Hepatocyte (in vitro differentiated cells): ENCODE results near the gene MARCHF3. TPM values are rescaled to one million over a fixed set of nuclear protein-coding genes. Genes with fewer than 3 reads are reported as not detected.
"Not testable (repeated sequence)": the region's sequence is repeated elsewhere in the genome, so short reads cannot be mapped to it uniquely, and the experiment has no call there.

Source experiments
- DNase-seq: peaks from one replicate; pipeline ENCODE4 v3.0.0-alpha.2; 2016; ENCODE audit warnings: low spot score
- H2AFZ ChIP-seq: fragments of 200-600 bp; sonication (generic); 2 replicates; pipeline ENCODE4 v1.6.0; 2016; ENCODE audit warnings: antibody characterized with exemption, mild to moderate bottlenecking
- H3K27ac ChIP-seq: fragments of 200-600 bp; sonication (generic); 2 replicates; pipeline ENCODE4 v1.5.1; 2016; ENCODE audit warnings: mild to moderate bottlenecking
- H3K27me3 ChIP-seq: fragments of 200-600 bp; sonication (generic); 2 replicates; pipeline ENCODE4 v1.6.1; 2016
- H3K36me3 ChIP-seq: fragments of 200-600 bp; sonication (generic); replicated peaks from 2 replicates; pipeline ENCODE4 v1.5.1; 2016; ENCODE audit warnings: low read depth; ENCODE audit not compliant: insufficient read depth
- H3K4me1 ChIP-seq: fragments of 200-600 bp; sonication (generic); 2 replicates; pipeline ENCODE4 v1.5.1; 2016; ENCODE audit warnings: mild to moderate bottlenecking, moderate library complexity; ENCODE audit not compliant: insufficient read depth
- H3K4me2 ChIP-seq: fragments of 200-600 bp; sonication (generic); 2 replicates; pipeline ENCODE4 v1.6.0; 2016
- H3K4me3 ChIP-seq: fragments of 200-600 bp; sonication (generic); 2 replicates; pipeline ENCODE4 v1.5.1; 2016; ENCODE audit warnings: mild to moderate bottlenecking
- H3K79me2 ChIP-seq: fragments of 200-600 bp; sonication (generic); 2 replicates; pipeline ENCODE4 v1.6.0; 2017; ENCODE audit warnings: mild to moderate bottlenecking
- H3K9me2 ChIP-seq: fragments of 200-600 bp; sonication (generic); replicated peaks from 2 replicates; pipeline ENCODE4 v1.6.0; 2017; ENCODE audit warnings: mild to moderate bottlenecking; ENCODE audit not compliant: insufficient read depth
- H3K9me3 ChIP-seq: fragments of 200-600 bp; sonication (generic); 2 replicates; pipeline ENCODE4 v1.5.1; 2016; ENCODE audit warnings: low read depth, mild to moderate bottlenecking
- H4K20me1 ChIP-seq: fragments of 200-600 bp; sonication (generic); 2 replicates; pipeline ENCODE4 v1.6.0; 2016; ENCODE audit warnings: mild to moderate bottlenecking; ENCODE audit not compliant: insufficient read depth, poor library complexity, severe bottlenecking
- EZH2 ChIP-seq: fragments of 200-600 bp; sonication (generic); IDR thresholded peaks from 2 replicates; pipeline ENCODE4 v1.6.1; 2016; ENCODE audit warnings: antibody characterized with exemption, mild to moderate bottlenecking, borderline replicate concordance
- EZH2phosphoT487 ChIP-seq: fragments of 200-600 bp; sonication (generic); IDR thresholded peaks from one replicate; pipeline ENCODE4 v1.6.1; 2018; ENCODE audit warnings: antibody characterized with exemption, mild to moderate bottlenecking, low read depth, moderate library complexity; ENCODE audit not compliant: unreplicated experiment, severe bottlenecking
- WGBS: methylation state at CpG from one replicate; pipeline ENCODE4 v1.1.6; 2016; ENCODE audit warnings: low lambda C conversion rate; ENCODE audit errors: missing lambda C conversion rate; 5-methylcytosine and 5-hydroxymethylcytosine counted together
- polyA plus RNA-seq: library from polyadenylated mRNA; unstranded; fragments of >200 nt; fragmentation: Nextera tagmentation; extraction: Ambion mirVana; gene quantifications from 2 replicates; pipeline ENCODE4 v1.2.1, GENCODE V29; 2016
- total RNA-seq: library from RNA; depleted of rRNA; stranded (reverse); fragments of >200 nt; gene quantifications from 2 replicates; pipeline ENCODE4 v1.2.3, GENCODE V29; 2014
- TF ChIP-seq, protein P1 (sequence below): fragments of 200-600 bp; sonication (generic); IDR thresholded peaks from 2 replicates; pipeline ENCODE4 v1.5.1; 2016; ENCODE audit warnings: antibody characterized with exemption, mild to moderate bottlenecking; ENCODE audit not compliant: poor library complexity

Gene MARCHF3
- total and polyA plus RNA-seq, 2 experiments from 2014 or later: 9.4 to 20.4 TPM

DNA sequence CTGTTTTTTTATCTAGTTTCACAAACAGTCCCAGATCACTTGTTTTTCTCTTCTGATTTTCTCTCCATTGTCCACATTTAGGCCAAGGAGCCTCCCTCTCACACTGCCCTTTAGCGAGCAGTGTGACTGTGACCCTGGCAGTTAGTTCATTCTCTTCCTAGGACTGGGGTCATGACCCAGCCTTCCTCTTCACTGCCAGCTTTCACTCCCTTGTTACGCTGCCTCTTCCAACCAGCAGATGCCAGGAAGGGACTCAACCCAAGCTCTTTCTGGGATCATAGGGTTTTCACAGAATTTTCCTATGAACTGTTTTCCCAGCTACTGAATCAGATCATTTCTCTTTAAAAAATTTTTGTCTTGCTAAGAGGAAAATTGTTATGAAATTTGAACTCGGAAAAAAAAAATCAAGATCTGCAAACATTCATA, 182.5 kb downstream of the MARCHF3 start:
- no peak overlapping the region for H2AFZ ChIP-seq

DNA sequence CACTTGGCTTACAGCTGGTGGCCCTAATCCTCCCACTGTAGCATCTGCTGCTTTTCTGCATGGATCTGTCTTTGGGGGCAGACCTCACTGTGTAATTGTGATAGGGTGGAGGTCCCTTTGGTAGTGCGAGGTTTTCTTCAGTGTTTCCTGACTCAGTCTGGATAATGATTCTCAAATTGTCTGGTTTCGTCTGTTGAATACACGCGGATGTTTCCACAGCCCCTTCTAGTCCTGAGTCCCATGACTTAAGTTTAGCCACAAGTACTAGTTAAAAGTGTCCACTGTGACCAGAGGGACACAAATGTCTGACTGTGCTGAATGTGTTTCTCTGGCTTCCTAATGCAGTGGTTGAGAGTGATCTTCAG, 182.9 kb downstream of the MARCHF3 start:
- Histone ChIP-seq H3K9me3 (no peaks in the 10 kb centered on the region), H3K36me3 (no peaks in the 10 kb centered on the region), H3K4me2 (no peak overlapping the region), H2AFZ (no peak overlapping the region), H3K27me3 (no peaks in the 10 kb centered on the region), H3K27ac (no peak overlapping the region), H3K4me1 (peaks cover 9% of the 10 kb centered on the region), H3K4me3 (no peak overlapping the region), H3K79me2 (no peaks in the 10 kb centered on the region), H4K20me1 (no peaks in the 10 kb centered on the region), H3K9me2 (no peaks in the 10 kb centered on the region)
- no peak for TF ChIP-seq EZH2phosphoT487
- TF ChIP-seq, protein P1, sequence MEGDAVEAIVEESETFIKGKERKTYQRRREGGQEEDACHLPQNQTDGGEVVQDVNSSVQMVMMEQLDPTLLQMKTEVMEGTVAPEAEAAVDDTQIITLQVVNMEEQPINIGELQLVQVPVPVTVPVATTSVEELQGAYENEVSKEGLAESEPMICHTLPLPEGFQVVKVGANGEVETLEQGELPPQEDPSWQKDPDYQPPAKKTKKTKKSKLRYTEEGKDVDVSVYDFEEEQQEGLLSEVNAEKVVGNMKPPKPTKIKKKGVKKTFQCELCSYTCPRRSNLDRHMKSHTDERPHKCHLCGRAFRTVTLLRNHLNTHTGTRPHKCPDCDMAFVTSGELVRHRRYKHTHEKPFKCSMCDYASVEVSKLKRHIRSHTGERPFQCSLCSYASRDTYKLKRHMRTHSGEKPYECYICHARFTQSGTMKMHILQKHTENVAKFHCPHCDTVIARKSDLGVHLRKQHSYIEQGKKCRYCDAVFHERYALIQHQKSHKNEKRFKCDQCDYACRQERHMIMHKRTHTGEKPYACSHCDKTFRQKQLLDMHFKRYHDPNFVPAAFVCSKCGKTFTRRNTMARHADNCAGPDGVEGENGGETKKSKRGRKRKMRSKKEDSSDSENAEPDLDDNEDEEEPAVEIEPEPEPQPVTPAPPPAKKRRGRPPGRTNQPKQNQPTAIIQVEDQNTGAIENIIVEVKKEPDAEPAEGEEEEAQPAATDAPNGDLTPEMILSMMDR: no peak
- no peak for TF ChIP-seq EZH2
- 83% methylated on average over 4 of the region's 4 CpGs for WGBS
- DNase-seq: no peak

More for the DNA sequence above, 182.5 kb downstream of the MARCHF3 start:
- Histone ChIP-seq H3K4me2 (no peak overlapping the region), H3K79me2 (no peaks in the 10 kb centered on the region), H3K9me3 (no peaks in the 10 kb centered on the region), H4K20me1 (no peaks in the 10 kb centered on the region), H3K27me3 (no peaks in the 10 kb centered on the region), H3K4me1 (peaks cover 9% of the 10 kb centered on the region), H3K4me3 (no peak overlapping the region), H3K36me3 (no peaks in the 10 kb centered on the region), H3K27ac (no peak overlapping the region), H3K9me2 (no peaks in the 10 kb centered on the region)
- TF ChIP-seq EZH2 (no peak), EZH2phosphoT487 (no peak)
- TF ChIP-seq, protein P1: no peak
- 94% methylated on average over 3 of the region's 3 CpGs for WGBS
- DNase-seq: no peak

DNA sequence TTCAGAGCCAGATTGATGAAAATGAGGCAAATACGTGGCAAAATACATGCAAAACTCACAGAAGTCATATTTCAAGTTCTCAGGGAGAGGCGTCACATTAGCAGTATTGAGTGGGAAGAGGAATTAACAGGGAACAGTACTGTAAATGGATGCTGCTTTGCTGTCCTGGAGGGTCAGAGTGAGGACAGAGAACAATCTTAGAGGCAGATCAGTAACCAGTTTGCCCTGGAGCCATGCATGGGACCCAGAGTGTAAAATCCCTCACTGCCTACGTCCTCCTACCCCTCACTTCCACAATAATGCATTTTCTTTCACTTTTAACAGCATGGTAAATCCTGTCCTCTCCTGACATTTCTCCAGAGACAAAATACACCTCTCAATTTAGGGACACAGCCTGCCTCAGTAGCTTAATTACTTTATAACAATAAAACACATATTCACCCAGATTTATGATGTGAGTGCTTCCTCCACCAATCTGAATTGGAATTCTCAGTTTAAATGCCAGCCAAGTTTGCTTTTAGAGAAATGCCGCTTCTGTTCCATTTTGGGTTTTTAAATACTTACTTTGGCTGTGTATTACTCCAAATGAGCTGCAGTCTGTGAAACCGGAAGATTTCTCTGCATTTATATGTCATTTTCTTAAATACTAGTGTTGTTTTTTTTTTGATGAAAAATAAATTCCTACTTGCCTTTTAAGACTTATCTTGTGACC, 183.5 kb downstream of the MARCHF3 start:
- Histone ChIP-seq H3K27me3 (no peaks in the 10 kb centered on the region), H3K36me3 (no peaks in the 10 kb centered on the region), H3K4me2 (no peak overlapping the region), H3K27ac (no peak overlapping the region), H3K4me3 (no peak overlapping the region), H3K9me2 (no peaks in the 10 kb centered on the region), H3K4me1 (peaks cover 9% of the 10 kb centered on the region), H3K9me3 (no peaks in the 10 kb centered on the region), H4K20me1 (no peaks in the 10 kb centered on the region), H2AFZ (no peak overlapping the region), H3K79me2 (no peaks in the 10 kb centered on the region)
- no peak for TF ChIP-seq EZH2phosphoT487
- TF ChIP-seq, protein P1: no peak
- TF ChIP-seq EZH2: no peak
- WGBS: 91% methylated on average over 5 of the region's 5 CpGs
- no peak for DNase-seq

DNA sequence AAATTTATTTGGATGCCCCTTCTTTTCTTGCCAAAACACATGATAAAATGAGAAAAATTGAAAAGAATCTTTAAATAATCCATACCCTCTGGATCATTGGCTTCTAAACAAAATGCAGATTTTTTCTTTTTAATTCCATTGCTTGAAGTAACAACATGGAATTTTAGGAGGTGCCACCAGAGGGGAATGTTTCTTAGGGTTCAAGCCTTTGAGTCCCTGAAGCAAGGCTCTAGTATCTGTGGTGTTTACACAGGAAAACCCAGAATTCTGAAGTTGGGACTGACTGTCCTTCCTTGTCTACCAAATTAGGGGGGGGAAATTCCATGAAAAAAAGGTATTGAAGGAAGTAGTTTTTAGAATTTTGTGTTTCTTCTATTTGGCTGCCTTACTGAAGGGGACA, 184.0 kb downstream of the MARCHF3 start:
- Histone ChIP-seq H3K4me3 (no peak overlapping the region), H2AFZ (no peak overlapping the region), H3K36me3 (no peaks in the 10 kb centered on the region), H3K4me1 (peaks cover 9% of the 10 kb centered on the region), H3K9me2 (no peaks in the 10 kb centered on the region), H3K9me3 (no peaks in the 10 kb centered on the region), H4K20me1 (no peaks in the 10 kb centered on the region), H3K27me3 (no peaks in the 10 kb centered on the region), H3K4me2 (no peak overlapping the region), H3K27ac (no peak overlapping the region), H3K79me2 (no peaks in the 10 kb centered on the region)
- TF ChIP-seq EZH2phosphoT487 (no peak), EZH2 (no peak)
- TF ChIP-seq, protein P1: no peak
- DNase-seq: no peak

DNA sequence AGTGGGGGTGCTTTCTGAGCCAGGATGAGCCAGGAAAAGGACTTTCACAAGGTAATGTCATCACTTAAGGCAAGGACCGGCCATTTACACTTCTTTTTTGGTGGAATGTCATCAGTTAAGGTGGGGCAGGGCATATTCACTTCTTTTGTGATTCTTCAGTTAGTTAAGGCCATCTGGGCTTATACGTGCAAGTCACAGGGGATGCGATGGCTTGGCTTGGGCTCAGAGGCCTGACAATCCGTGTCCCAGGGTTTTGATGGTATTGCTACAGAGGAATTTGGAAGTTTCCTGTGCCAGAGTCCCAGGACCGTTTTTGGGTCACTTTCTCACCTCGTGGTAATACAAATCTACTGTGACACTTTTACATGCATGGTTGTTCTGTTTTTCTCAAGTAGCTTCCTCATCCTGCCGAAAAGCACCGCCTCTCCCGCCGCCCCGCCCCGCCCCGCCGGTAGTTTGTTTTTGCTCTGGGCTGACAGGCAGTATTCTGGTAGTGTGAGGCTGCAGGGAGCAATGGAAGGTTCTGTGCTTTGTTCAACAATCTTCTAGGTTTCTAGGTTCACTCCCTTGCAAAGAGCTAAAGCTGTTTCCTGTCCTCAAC, 184.8 kb downstream of the MARCHF3 start:
- H3K4me3 ChIP-seq, H4K20me1 ChIP-seq, H3K79me2 ChIP-seq, H3K27ac ChIP-seq, H3K4me1 ChIP-seq, H3K27me3 ChIP-seq, DNase-seq, H3K9me2 ChIP-seq, H3K36me3 ChIP-seq, H2AFZ ChIP-seq, H3K9me3 ChIP-seq: not testable (repeated sequence)
- H3K4me2 ChIP-seq: peak overlapping the region; percentile 39
- 27% methylated on average over 14 of the region's 14 CpGs for WGBS
